HG03521 (cell line): ENCODE results near the gene SOS2.
"Not testable (repeated sequence)": the region's sequence is repeated elsewhere in the genome, so short reads cannot be mapped to it uniquely, and the experiment has no call there.

Source experiments
- ATAC-seq: cut with Tn5 transposase; IDR thresholded peaks from one replicate; pipeline ENCODE4 v1.9.1; 2021; ENCODE audit warnings: mild to moderate bottlenecking, moderate library complexity; ENCODE audit not compliant: unreplicated experiment

Gene SOS2

DNA sequence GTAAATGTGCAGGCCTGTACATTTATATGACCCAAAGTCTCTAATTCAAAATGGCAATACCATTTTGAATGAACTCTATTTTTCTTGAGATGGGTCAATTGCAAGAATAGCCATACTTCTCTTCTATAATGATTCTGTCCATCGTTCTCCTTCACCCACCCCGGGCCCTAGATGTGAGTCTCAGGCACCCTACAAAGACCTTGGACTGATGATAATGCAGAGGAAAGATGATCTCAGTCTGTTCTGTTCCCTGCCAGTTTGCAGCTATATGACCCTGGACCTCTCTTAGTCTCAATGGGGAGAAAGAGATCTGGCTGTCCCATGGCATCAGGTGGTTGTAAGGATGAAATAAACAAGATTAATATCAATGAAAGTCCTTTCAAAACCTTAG lies 145.1 kb downstream of the SOS2 start:
- ATAC-seq: no peak

DNA sequence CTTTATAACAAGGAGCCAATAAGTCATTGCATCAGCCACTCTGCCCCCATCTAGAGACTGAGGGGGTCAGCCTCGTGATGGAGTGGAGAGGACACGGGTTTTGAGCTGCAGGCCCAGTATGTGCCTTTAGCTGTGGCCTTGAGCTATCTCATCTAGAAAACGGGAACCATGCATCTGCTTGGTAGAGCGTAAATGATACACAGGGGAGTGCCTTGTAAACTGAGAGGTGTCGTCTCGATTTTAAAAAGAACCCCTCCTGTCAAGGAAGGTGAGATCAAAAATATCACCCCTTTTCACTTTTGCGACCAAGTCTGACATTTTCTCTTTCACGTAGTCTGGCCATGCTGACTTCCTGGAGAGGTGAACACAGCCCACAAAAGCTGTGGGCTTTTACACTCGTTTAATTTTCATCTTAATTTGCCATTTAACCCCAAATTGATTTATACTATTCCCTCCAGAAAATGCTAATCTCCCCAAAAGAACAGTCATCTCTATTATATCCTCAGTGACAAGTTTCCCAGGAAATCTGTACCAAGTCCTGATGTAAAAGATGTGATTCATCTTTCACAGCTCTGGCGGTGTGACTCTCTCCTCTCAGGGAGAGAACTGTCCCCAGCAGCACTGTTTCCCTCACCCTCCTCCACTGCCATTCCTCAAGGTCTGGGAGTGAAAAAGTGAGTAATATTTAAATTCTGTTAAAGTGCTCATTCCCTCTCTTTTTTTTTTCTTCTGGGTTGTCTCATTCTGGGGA lies 145.6 kb downstream of the SOS2 start:
- peak; percentile 48 for ATAC-seq

DNA sequence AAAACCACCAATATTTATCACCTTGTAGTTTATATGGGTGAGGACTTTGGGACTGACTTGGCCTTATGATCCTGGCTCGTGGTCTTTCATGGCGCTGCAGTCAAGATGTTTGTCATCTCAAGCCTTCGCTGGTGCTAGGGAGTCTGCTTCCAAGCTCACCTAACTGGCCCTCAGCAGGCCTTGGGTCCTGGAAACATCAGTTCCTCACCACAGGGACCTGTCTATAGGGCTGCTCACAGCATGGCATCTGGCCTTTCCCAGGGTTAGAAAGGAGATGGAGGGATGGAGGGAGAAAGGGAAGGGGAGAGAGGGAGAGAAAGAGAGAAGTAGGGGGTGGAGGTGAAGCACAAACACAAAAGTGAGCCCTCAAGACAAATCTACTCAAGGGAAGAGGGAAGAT lies 146.7 kb downstream of the SOS2 start:
- no peak for ATAC-seq

DNA sequence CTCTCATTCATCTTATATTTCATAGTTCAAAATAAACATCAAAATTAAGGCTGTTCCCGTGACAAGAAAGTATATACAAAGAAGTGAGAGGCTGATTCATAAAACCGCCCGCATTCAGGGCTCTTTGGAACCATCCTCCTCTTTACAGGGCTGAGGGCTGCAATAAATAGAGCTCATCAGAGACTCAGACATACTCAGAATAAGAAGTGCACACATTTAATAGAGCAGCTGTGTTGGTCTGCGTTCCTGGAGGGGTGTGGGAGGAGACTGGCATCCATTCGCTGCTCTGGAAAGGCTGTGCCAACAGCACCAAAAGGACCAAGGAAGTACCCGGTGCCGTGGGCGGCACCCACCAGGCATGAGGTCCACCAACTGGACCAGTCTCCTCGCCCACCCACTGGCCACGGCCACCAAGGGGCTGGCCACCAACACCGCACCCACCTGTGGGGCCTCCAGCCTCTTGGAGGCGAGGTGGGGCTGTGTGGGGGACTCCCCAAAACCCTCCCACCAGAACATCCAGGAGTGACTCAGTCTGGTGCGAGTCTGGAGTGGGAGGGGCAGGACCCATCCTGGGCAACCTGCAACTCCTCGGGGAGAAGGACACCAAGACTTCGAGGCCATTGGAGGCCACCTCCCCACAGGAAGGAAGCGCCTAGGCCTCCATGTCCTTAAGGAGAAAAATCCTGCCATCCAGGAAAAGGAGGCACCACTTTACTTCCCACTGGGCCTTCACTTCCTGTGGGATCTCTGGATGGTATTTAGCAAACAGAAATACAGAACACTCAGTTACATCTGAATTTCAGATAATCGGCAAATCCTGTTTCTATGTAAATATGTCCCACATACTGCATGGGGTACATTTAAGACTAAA lies 147.7 kb downstream of the SOS2 start:
- ATAC-seq: peak; percentile 30

DNA sequence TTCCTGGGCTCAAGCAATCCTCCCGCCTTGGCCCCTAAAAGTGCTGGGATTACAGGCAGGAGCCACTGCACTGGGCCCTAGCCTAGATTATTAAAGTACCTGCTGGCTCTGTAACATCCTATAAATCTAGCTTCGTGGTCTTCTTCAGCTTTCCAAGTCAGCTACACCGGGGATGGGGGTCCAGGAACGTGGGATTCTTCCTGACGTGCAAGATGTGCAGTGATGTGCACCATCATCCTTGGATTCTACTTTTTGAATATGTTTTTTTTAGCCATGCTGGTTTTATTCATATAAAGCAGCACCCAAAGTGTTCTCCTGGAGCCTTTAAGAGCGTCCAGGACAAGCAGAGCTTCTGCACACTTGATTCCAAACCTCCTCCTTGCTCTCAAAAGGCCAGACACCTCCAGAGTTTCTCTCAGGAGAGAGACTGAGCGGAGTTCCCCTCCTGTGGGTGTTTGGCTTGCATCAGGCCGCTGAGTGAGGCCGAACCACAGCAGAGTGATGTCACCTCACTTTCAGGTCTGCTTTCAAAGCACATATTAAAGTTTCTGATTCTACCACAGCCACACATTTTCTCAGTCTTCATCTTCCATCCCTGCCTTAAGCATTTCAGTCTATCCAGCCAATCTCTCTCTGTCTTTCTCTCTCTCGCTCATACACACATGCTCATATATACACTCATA lies 148.5 kb downstream of the SOS2 start:
- ATAC-seq: peak; percentile 64

DNA sequence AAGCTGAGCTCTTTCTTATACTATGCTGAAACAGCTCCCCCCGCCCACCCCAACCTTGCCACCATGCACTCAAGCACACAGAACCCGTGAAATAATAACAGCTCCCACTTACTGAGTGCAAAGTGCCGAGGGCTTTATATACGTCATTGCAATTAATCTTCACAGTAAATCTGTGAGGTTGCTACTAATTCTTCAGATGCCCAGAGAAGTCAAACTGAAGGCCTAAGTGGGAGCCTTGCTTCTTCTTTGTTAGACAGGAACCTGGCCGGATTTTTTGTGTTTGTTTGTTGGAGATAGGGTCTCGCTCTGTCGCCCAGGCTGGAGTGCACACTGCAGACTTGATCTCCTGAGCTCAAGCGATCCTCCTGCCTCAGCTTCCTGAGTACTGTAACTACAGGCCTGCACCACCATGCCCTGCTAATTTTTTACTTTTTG lies 149.1 kb downstream of the SOS2 start:
- ATAC-seq: no peak

DNA sequence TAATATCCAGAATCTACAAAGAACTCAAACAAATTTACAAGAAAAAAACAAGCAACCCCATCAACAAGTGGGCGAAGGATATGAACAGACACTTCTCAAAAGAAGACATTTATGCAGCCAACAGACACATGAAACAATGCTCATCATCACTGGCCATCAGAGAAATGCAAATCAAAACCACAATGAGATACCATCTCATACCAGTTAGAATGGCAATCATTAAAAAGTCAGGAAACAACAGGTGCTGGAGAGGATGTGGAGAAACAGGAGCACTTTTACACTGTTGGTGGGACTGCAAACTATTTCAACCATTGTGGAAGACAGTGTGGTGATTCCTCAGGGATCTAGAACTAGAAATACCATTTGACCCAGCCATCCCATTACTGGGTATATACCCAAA lies 152.3 kb downstream of the SOS2 start:
- ATAC-seq: not testable (repeated sequence)

DNA sequence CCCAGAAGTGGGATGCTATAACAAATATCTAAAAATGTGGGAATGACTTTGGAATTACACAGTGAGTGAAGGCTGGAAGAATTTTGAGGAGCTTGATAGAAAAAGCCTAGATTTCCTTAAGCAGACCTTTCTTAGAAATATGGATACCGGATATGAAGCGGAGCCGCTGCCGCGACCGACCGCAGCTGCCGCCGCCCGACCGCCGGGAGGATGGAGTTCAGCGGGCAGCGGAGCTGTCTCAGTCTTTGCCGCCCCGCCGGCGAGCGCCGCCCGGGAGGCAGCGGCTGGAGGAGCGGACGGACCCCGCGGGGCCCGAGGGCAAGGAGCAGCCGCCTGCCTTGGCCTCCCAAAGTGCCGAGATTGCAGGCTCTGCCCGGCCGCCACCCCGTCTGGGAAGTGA lies 157.7 kb downstream of the SOS2 start:
- not testable (repeated sequence) for ATAC-seq

DNA sequence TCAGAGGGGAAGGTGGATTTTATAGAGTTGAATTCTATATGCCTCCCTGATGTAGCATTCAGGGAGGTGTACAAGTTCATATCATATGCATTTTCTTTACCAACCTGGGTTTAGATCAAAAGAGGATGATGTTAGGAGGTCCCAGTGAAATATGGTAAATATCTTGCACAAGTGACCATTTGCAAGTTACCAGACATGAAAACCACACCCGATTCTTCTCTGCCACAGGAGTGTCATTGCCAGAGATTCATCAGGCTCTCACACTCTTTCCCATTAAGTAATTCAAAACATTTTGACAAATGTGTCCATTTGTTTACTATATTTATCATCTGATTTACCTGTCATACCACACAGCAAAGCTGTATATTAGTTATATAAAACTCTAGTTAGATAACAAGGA lies 159.0 kb downstream of the SOS2 start:
- ATAC-seq: no peak

DNA sequence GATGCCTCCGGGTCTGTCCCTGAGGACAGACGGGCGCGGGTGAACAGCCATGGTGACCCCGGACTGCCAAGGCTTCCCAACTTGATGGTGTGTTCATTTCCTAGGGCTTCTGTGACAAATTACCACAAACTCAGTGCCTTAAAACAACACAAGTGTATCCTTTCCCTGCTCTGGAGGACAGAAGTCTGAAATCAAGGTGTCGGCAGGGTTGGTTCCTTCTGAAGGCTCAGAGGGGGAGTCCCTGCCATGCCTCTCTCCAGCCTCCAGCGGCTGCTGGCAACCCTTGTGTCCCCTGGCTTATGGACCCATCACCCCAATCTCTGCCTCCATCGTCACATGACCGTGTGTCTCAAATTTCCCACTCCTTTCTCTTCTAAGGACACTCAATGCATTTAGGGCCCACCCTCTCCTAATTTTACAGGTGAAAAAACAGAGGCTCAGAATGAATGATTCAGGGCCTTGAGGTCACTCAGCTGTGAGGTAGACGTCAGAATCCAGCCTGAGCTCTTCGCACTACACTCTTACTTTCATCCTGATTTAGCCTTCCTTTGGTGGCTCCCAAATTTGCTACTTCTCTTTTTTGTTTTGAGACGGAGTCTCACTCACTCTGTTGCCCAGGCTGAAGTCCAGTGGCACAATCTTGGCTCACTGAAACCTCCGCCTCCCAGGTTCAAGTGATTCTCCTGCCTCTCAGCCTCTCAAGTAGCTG lies 160.4 kb downstream of the SOS2 start:
- ATAC-seq: no peak

DNA sequence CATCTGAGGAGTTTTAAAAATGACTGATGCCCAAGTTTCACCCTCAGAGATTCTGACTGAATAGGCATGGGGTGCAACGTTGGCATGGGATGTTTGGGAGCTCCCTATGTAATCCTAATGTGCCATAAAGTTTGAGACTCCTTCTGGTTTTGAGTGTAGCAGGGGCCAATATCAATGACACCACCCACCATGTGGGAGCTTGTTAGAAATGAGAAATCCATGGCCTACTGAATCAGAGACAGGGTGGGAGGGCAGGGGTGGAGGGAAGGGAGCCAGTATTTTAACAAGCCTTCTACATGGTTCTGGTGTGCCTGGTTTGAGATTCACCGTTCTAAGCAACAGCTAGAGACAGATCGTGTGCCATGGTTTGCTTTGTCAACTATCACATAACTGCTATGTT lies 161.1 kb downstream of the SOS2 start:
- no peak for ATAC-seq

DNA sequence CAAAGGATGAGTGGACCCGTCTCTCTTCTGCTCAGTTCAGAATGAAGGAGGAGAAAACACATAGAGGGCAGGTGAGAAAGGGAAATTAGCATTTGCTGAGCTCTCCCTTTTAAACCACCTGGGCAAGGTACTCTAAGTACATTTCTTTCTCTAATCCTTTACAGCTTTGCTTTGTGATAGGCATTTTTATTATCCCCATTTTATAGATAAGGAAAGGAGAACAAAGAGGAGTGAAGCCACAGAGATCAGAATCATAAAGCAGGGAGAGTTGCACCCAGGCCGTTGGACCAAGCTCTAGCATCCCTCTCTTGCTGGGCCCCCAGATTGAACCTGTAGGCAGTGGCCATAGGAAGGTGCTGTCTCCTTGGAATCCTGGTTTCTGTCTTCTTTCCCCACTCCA lies 162.1 kb downstream of the SOS2 start:
- ATAC-seq: no peak

DNA sequence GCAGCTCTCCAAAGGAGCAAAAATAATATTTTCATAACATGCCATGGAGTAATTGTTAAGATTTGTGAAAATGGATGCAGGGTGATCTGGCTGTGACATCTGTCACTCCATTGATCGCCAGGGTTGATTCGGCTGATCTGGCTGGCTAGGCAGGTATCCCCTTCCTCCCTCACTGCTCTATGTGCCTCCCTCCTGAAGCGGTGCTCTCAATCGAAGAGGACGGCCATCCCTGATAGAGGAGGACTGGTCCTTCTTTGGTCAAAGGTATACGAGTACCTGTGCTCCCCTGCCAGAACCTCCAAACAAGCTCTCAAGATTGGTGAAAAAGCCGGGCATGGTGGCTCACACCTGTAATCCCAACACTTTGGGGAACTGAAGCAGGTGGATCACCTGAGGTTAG lies 162.9 kb downstream of the SOS2 start:
- ATAC-seq: no peak

DNA sequence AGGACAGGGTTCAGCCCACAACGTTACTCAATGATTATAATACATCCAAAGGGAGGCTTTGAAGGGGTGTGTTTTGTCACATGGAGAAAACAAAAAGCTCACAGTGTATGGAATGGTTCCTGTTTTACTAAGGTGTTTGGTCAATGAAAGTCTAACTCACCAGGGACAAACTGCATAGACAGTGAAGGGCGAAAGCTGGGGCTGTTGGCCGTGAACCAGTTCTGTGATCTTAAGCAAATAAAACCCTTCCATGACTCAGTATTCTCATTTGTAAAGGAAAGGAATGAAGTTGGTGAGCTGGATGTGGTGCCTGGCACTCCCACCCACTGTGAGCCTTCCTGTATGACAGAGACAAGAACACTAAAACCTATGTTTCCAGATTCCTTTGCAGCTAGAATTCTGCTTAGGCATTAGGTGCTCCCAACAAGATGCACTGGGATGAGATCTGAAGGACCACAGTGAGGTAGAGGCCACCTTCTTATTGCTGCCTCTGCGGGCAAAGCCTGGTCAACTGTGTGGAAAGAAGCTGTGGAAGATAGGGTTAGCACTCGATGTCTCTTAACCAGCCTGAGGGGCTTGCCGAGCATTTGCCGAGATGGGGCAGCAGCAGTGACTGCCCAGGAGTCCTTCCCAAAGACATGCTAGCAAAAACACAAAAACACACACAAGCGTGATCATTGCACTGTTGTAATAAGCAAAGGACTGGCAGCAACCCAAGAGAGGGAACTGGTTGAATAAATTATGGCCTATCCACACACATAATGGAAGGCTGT lies 163.5 kb downstream of the SOS2 start:
- no peak for ATAC-seq
